ENCODE measurements around the gene ZNF844.
"Not testable (repeated sequence)": the region's sequence is repeated elsewhere in the genome, so short reads cannot be mapped to it uniquely, and the experiment has no call there.

Gene ZNF844

DNA sequence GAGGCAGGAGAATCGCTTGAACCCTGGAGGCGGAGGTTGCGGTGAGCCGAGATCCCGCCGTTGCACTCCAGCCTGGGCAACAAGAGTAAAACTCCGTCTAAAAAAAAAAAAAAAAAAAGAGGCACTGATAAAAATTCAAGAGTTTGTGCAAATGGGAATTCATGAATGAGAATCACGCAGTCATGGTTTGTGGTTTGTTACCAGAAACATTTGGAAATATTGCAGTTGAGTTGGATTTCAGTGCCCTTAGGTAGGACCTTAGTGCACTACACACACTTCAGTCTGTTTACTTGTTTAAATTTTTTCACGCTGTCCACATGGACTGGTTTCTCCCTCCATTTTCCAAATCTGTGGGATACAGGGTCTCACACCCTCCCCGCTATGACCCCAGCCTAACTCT lies 28.4 kb downstream of the ZNF844 start:
- no peak for DNase-seq

DNA sequence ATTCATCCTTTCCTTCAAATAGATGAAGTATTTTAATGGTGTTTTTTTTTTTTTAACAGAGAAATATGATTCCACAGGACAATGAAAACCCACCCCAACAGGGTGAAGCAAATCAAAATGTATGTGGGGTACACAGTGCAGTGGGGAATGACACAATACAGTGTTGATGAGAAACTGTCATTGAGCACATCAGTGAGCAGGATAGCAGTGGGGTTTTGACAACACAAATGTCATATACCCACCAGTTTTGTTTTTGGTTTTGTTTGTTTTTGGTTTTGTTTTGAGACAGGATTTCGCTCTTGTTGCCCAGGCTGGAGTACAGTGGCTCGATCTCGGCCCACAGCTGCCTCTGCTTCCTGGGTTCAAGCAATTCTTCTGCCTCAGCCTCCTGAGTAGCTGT lies 29.2 kb downstream of the ZNF844 start:
- no peak for DNase-seq

DNA sequence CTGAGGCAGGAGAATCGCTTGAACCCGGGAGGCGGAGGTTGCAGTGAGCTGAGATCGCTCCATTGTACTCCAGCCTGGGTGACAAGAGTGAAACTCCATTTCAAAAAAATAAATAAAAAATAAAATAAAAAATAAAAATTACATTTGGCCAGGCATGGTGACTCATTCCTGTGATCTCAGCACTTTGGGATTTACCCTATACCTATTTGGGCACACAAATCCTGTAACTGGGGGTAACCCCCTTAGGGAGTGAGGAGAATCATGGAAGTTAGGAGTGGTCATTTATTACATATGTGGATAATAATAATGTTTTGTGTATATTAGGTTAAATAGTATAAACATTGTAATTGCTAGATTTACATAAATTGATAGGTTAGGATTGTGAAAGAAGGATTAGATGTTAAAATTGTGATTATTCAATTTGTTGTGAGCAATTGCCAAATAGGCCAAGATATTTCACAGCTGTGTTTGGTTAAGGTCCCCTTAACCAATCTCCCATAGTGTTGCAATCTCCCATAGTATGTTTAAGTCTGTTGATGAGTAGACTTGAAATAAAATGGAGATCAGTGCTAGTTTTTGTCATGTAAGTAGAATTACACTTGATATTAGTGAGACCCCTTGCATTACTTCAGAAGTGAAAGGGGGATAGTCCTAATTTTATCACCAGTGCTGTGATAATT lies 30.7 kb downstream of the ZNF844 start:
- DNase-seq = no peak

DNA sequence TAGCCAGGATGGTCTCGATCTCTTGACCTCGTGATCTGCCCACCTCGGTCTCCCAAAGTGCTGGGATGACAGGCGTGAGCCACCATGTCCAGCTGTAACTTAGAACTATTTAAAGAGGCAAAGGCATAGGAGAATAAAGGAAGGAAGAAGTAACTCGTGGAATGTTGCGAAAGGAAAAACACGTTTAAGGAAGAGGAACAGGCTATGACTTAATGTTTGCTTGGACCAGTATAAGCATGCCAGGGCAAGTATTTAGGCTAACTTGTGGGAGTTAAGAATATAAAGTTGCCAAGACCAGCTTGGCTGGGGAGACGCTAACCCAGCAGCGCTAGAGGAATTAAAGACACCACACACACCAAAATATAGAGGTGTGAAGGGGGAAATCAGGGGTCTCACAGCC lies 33.5 kb downstream of the ZNF844 start:
- no peak for DNase-seq

DNA sequence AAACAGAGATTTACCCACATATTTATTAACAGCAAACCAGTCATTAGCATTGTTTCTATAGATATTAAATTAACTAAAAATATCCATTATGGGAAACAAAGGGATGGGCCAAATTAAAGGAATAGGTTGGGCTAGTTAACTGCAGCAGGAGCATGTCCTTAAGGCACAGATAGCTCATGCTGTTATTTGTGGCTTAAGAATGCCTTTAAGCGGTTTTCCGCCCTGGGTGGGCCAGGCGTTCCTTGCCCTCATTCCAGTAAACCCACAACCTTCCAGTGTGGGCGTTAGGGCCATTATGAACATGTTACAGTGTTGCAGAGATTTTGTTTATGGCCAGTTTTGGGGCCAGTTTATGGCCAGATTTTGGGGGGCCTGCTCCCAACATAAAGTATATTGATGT lies 39.4 kb downstream of the ZNF844 start:
- DNase-seq = not testable (repeated sequence)

DNA sequence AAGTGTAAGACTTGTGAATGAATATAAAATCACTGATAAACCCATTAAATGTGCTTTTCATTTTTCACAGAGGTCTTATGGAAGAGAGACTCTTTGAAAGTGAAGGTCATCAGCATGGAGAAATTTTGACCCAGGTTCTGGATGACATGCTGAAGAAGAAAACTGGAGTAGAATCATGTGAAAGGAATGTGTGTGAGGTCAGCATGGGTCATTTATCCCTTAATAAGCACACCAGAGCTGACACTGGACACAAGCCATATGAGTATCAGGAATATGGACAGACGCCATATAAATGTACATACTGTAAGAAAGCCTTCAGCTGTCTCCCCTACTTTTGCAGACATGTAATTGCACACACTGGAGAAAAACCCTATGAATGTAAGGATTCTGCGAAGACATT lies 46.6 kb downstream of the ZNF844 start:
- no peak for DNase-seq

DNA sequence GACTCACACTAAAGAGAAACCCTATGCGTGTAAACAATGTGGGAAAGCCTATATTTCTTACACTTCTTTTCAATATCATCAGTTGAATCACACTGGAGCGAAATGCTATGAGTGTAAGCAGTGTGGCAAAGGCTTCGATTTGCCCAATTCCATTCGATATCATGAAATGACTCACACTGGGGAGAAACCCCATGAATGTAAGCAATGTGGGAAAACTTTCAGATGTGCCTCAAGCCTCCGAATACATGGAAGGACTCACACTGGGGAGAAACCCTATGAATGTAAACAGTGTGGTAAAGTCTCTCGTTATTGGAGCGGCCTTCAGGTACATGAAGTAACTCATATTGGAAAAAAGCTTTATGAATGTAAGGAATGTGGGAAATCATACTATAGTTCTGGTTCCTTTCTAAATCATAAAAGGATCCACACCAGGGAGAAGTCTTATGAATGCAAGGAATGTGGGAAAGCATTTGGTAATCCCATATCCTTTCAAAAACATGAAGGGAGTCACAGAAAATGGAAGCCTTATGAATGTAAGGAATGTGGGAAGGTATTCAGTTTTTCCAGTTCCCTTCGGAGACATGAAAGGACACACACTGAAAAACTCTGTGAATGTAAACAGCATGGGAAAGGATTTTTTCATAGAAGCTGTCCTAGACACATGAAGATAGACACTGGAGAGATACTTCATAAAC lies 47.6 kb downstream of the ZNF844 start:
- DNase-seq = no peak

DNA sequence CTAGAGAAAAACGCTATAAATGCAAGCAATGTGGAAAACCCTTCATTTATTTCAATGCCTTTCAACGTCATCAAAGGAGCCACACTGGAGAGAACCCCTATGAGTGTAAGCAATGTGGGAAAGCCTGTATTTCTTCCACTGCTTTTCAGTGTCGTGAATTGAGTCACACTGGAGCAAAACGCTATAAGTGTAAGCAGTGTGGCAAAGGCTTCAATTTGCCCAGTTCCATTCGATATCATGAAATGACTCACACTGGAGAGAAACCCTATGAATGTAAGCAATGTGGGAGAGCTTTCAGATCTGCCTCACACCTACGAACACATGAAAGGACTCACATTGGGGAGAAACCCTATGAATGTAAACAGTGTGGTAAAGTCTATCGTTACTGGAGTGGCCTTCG lies 48.2 kb downstream of the ZNF844 start:
- no peak for DNase-seq

DNA sequence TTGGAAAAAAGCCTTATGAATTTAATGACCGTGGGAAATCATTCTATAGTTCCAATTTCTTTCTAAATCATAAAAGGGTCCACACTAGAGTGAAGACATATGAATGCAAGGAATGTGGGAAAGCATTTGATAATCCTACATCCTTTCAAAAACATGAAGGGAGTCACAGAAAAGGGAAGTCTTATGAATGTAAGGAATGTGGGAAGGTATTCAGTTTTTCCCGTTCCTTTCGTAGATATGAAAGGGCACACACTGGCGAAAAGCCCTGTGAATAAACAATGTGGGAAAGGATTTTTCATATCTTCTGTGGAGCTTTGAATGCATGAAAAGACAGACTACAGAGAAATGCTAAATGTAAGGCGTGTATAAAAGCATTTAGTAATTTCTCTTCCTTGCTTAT lies 48.6 kb downstream of the ZNF844 start:
- no peak for DNase-seq

DNA sequence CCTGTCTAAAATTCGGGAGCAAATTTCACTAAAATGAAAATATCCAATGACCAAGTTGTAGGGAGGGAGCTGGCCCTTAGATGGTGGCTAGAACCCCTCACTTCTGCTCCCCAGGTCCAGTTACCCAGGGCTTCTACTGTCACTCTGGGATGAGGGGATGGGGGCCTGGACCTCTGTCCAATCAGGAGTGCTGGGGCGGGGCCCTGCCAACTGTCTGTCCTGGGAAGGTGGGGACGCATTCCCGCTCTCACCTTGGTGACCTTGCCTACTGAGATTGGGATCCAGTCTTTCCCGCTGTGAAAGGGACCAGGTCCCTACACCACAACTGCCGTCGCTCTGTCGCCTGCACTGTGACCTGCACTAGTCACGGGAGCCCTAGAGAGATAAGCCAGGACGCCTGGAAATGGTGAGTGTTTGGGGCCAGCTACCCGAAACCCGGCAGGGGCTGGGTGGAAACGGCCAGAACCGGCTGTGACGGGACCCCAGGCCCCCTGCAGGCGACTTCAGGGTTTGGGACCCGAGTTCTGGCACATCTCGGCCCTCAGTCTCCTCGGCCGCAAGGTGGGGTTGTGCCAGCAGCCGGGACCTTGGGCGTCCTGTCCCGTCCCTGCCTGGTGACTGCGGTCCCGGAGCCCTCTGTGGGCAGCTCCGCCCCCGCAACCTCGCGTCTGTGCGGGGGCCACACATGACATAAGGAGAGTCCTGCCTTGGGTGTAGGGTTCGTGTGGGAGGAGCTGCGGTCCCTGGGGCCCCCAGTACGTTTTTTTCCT lies 52.9 kb downstream of the ZNF844 start:
- no peak for DNase-seq

DNA sequence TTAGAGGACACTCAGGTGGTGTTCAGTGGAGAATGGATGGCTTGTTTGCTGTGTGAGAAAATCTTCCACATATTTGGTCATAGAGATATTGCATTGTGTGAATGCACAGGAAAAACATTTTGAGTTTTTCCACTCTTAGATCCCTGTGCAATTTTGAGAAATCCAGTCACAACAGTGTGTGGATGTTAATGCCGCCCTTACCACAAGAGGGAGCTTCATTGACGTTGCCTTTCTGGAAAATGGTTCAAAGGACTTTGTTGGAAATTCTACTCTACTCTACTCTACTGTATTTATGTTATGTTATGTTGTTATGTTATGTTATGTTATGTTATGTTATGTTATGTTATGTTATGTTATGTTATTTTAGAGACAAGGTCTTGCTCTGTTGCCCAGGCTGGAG lies 62.2 kb downstream of the ZNF844 start:
- no peak for DNase-seq
